GM12878 (cell line): ENCODE measurements around the gene PLXNA2.

Experiments
- BCL11A ChIP-seq: IDR thresholded peaks from 2 replicates; pipeline ENCODE4 v1.6.1; 2011; ENCODE audit warnings: low read depth, low read length
- CTCF ChIP-seq, 3 experiments: IDR thresholded peaks in 2 of 3; conservative IDR thresholded peaks in 1 of 3; 2 replicates each; pipeline ENCODE4 v1.5.1; 2011; ENCODE audit warnings: low read depth in 3 of 3, low read length in 3 of 3, mild to moderate bottlenecking in 3 of 3, control low read depth in 2 of 3, moderate library complexity in 2 of 3, inconsistent platforms in 1 of 3, mixed read lengths in 1 of 3; ENCODE audit not compliant: control insufficient read depth in 2 of 3, insufficient read depth in 1 of 3; ENCODE audit errors: extremely low read depth in 1 of 3
- POLR2A ChIP-seq: IDR thresholded peaks from 2 replicates; pipeline ENCODE4 v1.6.1; 2011; ENCODE audit warnings: low read depth, mild to moderate bottlenecking, low read length
- POLR2AphosphoS2 ChIP-seq: IDR thresholded peaks from 2 replicates; pipeline ENCODE4 v1.6.1; 2011; ENCODE audit warnings: low read depth, mild to moderate bottlenecking, low read length, improper control_type of control experiment, moderate library complexity
- RB1 ChIP-seq: fragments of 450-650 bp; formaldehyde crosslinking; IDR thresholded peaks from 2 replicates; pipeline ENCODE4 v1.6.1; 2017; ENCODE audit warnings: mild to moderate bottlenecking, borderline replicate concordance
- RELA ChIP-seq: fragments of 450-650 bp; IDR thresholded peaks from 2 replicates; pipeline ENCODE4 v1.8.0; 2014; ENCODE audit warnings: borderline replicate concordance; ENCODE audit not compliant: partially characterized antibody
- REST ChIP-seq: IDR thresholded peaks from 2 replicates; pipeline ENCODE4 v1.6.1; 2012; ENCODE audit warnings: mild to moderate bottlenecking, low read depth, low read length
- SRF ChIP-seq, 2 experiments: IDR thresholded peaks; 2 replicates each; pipeline ENCODE4 v1.6.1; 2011; ENCODE audit warnings: low read depth in 2 of 2, low read length in 2 of 2, mild to moderate bottlenecking in 1 of 2, moderate library complexity in 1 of 2
- TBL1XR1 ChIP-seq: IDR thresholded peaks from 2 replicates; pipeline ENCODE4 v1.6.1; 2012; ENCODE audit warnings: low read depth, low read length, improper control_type of control experiment
- TF ChIP-seq, protein P1 (sequence below): fragments of 450-650 bp; IDR thresholded peaks from 2 replicates; pipeline ENCODE4 v1.6.1; 2017; ENCODE audit warnings: antibody characterized with exemption, mild to moderate bottlenecking, moderate library complexity

DNA sequence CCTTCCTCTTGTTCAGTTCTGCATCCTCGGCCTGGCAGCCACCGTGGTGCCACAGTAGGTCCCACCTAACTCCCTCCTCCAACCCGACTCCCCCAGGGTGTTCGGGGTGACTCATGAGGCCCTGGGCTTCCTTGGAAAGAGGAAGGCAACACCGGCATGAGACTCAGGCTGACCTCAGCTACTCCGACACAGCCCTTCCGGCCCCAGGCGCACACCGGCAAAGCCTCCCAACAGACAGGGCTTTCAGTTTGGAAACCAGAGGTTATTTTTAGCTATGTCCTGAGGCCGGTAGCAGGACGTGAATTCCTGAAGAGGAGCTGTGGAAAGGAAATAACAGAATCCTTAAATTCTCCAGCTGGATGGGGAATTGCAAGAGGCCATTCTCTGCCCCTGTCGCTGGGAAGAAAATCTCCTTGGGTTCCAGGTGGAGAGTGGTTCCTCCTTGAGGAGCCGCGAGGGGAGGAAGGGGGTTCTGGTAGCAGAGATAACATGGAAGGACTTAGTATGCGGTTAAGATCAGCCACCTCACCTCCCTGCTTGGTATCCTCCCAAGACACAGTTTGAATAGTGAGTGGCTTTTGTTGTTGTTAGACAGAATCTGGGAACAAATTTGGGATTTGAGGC is 24.4 kb downstream of the PLXNA2 start:
- TF ChIP-seq REST (no peak), RB1 (no peak), CTCF (IDR thresholded peaks at IDR 0.05 in 2 of 3, conservative IDR thresholded peaks at IDR 0.05 in 1 of 3; ENCODE audit: control insufficient read depth in 2 of 3, extremely low read depth in 1 of 3, insufficient read depth in 1 of 3, low read depth in 3 of 3, low read length in 3 of 3) (no peak), BCL11A (no peak), POLR2A (no peak), SRF (IDR thresholded peaks at IDR 0.05; ENCODE audit: low read depth in 2 of 2, low read length in 2 of 2) (no peak), POLR2AphosphoS2 (no peak), TBL1XR1 (no peak), RELA (no peak)
- TF ChIP-seq, protein P1, sequence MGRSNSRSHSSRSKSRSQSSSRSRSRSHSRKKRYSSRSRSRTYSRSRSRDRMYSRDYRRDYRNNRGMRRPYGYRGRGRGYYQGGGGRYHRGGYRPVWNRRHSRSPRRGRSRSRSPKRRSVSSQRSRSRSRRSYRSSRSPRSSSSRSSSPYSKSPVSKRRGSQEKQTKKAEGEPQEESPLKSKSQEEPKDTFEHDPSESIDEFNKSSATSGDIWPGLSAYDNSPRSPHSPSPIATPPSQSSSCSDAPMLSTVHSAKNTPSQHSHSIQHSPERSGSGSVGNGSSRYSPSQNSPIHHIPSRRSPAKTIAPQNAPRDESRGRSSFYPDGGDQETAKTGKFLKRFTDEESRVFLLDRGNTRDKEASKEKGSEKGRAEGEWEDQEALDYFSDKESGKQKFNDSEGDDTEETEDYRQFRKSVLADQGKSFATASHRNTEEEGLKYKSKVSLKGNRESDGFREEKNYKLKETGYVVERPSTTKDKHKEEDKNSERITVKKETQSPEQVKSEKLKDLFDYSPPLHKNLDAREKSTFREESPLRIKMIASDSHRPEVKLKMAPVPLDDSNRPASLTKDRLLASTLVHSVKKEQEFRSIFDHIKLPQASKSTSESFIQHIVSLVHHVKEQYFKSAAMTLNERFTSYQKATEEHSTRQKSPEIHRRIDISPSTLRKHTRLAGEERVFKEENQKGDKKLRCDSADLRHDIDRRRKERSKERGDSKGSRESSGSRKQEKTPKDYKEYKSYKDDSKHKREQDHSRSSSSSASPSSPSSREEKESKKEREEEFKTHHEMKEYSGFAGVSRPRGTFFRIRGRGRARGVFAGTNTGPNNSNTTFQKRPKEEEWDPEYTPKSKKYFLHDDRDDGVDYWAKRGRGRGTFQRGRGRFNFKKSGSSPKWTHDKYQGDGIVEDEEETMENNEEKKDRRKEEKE: no peak
